ENCODE data around the gene GALNT18.

GALNT18 gene

GRCh38 chr11:11251394-11251970 lies 370.3 kb downstream of the GALNT18 start:
- H3K27me3 Mint-ChIP-seq: no peaks in the 10 kb centered on the region
- no peaks in the 10 kb centered on the region for H3K36me3 Mint-ChIP-seq
- H3K9me3 Mint-ChIP-seq (ENCODE audit: low read depth): no peaks in the 10 kb centered on the region
- no peaks in the 10 kb centered on the region for H3K4me1 Mint-ChIP-seq (ENCODE audit: low read depth)
- no peak overlapping the region for H3K4me3 Mint-ChIP-seq
- H3K27ac Mint-ChIP-seq: no peak overlapping the region

DNA sequence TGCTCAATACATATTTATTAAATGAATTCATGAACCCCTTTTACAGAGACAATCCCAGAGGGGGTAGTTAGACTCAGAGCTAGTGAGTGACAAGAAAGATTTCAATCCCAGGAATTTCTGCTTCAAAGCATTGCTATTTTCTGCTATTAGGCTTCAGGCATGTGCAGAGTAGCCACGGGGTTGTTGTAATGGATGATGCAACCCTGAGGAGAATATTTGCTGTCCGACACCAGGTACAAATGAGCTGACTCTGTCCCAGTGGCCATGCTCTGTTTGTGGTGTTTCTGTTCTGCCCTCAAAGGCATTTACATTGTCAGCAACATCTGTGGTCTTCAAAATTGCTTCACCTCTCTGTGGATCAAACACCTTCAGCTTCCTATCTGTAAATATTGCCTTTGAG lies 371.3 kb downstream of the GALNT18 start:
- Mint-ChIP-seq H3K27me3 (no peaks in the 10 kb centered on the region), H3K4me1 (ENCODE audit: low read depth) (no peaks in the 10 kb centered on the region), H3K27ac (no peak overlapping the region), H3K9me3 (ENCODE audit: low read depth) (no peaks in the 10 kb centered on the region), H3K4me3 (no peak overlapping the region), H3K36me3 (no peaks in the 10 kb centered on the region)

DNA sequence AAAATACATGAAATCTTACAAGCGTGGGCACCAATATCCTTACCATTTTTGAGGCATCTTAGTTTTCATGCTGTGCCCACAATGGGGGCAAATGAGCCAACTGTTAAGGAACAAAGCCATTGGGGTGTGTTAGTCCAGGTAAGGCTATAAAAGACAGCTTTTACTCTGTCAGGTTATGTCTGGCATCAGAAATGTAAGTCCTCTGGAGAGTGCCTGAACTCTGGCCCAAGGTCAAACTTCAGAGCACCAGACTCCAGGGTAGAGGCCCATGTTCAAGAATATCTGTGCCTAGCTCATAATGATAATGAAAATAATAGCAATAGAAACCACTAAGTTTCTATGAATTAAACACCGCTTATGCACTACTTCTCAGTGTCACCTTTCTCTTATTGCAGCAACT lies 374.2 kb downstream of the GALNT18 start:
- Mint-ChIP-seq H3K27me3 (no peaks in the 10 kb centered on the region), H3K4me3 (no peak overlapping the region), H3K9me3 (ENCODE audit: low read depth) (no peaks in the 10 kb centered on the region), H3K4me1 (ENCODE audit: low read depth) (peaks cover 13% of the 10 kb centered on the region), H3K27ac (no peak overlapping the region), H3K36me3 (no peaks in the 10 kb centered on the region)

GRCh38 chr11:11247086-11247485 lies 374.7 kb downstream of the GALNT18 start:
- Mint-ChIP-seq H3K27ac (no peak overlapping the region), H3K27me3 (no peaks in the 10 kb centered on the region), H3K36me3 (no peaks in the 10 kb centered on the region), H3K4me1 (ENCODE audit: low read depth) (peaks cover 13% of the 10 kb centered on the region), H3K4me3 (no peak overlapping the region), H3K9me3 (ENCODE audit: low read depth) (no peaks in the 10 kb centered on the region)

DNA sequence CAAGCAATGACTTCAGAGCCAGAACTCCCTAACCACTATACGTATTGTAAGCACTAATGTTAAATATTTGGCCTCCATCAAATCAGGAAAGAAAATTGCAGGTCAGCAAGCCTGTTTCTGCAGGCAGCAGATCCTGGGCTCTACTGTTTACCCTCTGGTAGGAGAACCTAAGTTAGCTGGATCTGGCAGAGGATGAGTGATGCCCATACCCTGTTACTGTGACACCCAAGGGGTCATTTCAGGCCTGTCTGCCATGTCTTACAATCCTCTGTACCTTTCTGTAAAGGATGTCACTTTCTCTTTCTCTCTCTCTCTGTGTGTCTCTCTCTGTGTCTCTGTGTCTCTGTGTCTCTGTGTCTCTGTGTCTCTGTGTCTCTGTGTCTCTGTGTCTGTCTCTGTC lies 375.6 kb downstream of the GALNT18 start:
- peaks cover under 1% of the 10 kb centered on the region for H3K36me3 Mint-ChIP-seq
- no peak overlapping the region for H3K27ac Mint-ChIP-seq
- peaks cover under 1% of the 10 kb centered on the region for H3K27me3 Mint-ChIP-seq
- H3K4me3 Mint-ChIP-seq: no peak overlapping the region
- H3K9me3 Mint-ChIP-seq (ENCODE audit: low read depth): peaks cover 2% of the 10 kb centered on the region
- peaks cover 13% of the 10 kb centered on the region for H3K4me1 Mint-ChIP-seq (ENCODE audit: low read depth)

- Mint-ChIP-seq H3K9me3 (ENCODE audit: low read depth) (peaks cover 3% of the 10 kb centered on the region), H3K27ac (no peak overlapping the region), H3K27me3 (peaks cover 2% of the 10 kb centered on the region), H3K4me3 (no peak overlapping the region), H3K36me3 (peaks cover 2% of the 10 kb centered on the region), H3K4me1 (ENCODE audit: low read depth) (peaks cover 13% of the 10 kb centered on the region)
Measured at GRCh38 chr11:11245453-11245852, 376.4 kb downstream of the GALNT18 start.

GRCh38 chr11:11244470-11245080 lies 377.2 kb downstream of the GALNT18 start:
- Mint-ChIP-seq H3K36me3 (peaks cover 2% of the 10 kb centered on the region), H3K4me1 (ENCODE audit: low read depth) (peaks cover 13% of the 10 kb centered on the region), H3K4me3 (no peak overlapping the region), H3K27ac (no peak overlapping the region), H3K9me3 (ENCODE audit: low read depth) (peaks cover 3% of the 10 kb centered on the region), H3K27me3 (peaks cover 2% of the 10 kb centered on the region)

- Mint-ChIP-seq H3K36me3 (peaks cover 2% of the 10 kb centered on the region), H3K27me3 (peaks cover 2% of the 10 kb centered on the region), H3K9me3 (ENCODE audit: low read depth) (peaks cover 3% of the 10 kb centered on the region), H3K4me1 (ENCODE audit: low read depth) (peaks cover 13% of the 10 kb centered on the region), H3K27ac (no peak overlapping the region), H3K4me3 (no peak overlapping the region)
Measured at GRCh38 chr11:11243590-11244469, 378.0 kb downstream of the GALNT18 start.

DNA sequence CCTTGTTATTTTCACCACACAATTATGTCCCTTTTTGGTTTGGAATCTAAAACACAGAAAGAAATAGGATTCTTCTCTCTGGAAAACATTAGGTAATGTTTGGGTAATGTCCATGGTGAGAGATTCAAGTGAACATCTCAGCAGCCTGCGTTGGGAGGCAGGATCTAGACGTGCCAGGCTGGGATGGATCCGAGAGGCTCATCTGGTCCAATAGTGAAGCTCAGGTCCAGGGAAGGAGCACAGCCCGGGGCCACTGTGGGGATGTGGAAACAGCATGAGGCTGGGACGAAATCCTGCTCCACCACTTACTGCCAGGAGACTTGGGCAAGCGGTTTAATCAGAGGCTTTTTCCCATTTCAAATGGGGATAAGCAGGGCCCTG lies 378.6 kb downstream of the GALNT18 start:
- H3K27ac Mint-ChIP-seq: no peak overlapping the region
- H3K4me1 Mint-ChIP-seq (ENCODE audit: low read depth): peaks cover 13% of the 10 kb centered on the region
- H3K27me3 Mint-ChIP-seq: peaks cover 2% of the 10 kb centered on the region
- peaks cover 3% of the 10 kb centered on the region for H3K9me3 Mint-ChIP-seq (ENCODE audit: low read depth)
- H3K4me3 Mint-ChIP-seq: no peak overlapping the region
- peaks cover 2% of the 10 kb centered on the region for H3K36me3 Mint-ChIP-seq

- Mint-ChIP-seq H3K4me3 (no peak overlapping the region), H3K27ac (no peak overlapping the region)
Measured at GRCh38 chr11:11241284-11241683, 380.5 kb downstream of the GALNT18 start.

DNA sequence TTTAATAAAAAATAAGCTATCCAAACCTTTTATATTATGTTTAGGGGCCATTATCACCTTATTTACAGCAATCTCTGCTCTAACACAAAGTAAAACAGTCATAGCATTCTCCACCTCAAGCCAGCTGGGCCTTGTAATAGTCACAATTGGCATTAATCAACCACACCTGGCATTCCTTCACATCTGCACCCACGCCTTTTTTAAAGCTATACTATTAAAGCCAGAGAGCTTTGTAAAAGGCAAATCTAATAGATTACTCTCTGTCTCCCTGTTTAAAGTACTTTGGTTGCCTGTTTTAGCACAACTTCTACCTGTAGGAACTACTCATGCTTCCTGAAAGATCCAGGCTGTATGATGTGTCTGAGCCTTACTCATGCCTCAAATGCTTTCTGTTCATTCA lies 381.8 kb downstream of the GALNT18 start:
- Mint-ChIP-seq H3K36me3 (peaks cover 5% of the 10 kb centered on the region), H3K27ac (no peak overlapping the region), H3K4me1 (ENCODE audit: low read depth) (peaks cover 13% of the 10 kb centered on the region), H3K4me3 (no peak overlapping the region), H3K27me3 (peaks cover 4% of the 10 kb centered on the region), H3K9me3 (ENCODE audit: low read depth) (peaks cover 3% of the 10 kb centered on the region)

More at GRCh38 chr11:11241284-11241683, 380.5 kb downstream of the GALNT18 start:
- Mint-ChIP-seq H3K36me3 (peaks cover 5% of the 10 kb centered on the region), H3K9me3 (ENCODE audit: low read depth) (peaks cover 3% of the 10 kb centered on the region), H3K4me1 (ENCODE audit: low read depth) (peaks cover 13% of the 10 kb centered on the region), H3K27me3 (peaks cover 4% of the 10 kb centered on the region)

GRCh38 chr11:11237070-11237832 lies 384.6 kb downstream of the GALNT18 start:
- Mint-ChIP-seq H3K9me3 (ENCODE audit: low read depth) (peaks cover 3% of the 10 kb centered on the region), H3K4me1 (ENCODE audit: low read depth) (no peaks in the 10 kb centered on the region), H3K27ac (no peak overlapping the region), H3K27me3 (peaks cover 4% of the 10 kb centered on the region), H3K4me3 (no peak overlapping the region), H3K36me3 (peaks cover 5% of the 10 kb centered on the region)

- peaks cover 5% of the 10 kb centered on the region for H3K36me3 Mint-ChIP-seq
- no peak overlapping the region for H3K4me3 Mint-ChIP-seq
- H3K27me3 Mint-ChIP-seq: peaks cover 4% of the 10 kb centered on the region
- H3K4me1 Mint-ChIP-seq (ENCODE audit: low read depth): no peaks in the 10 kb centered on the region
- H3K27ac Mint-ChIP-seq: no peak overlapping the region
- H3K9me3 Mint-ChIP-seq (ENCODE audit: low read depth): peaks cover 3% of the 10 kb centered on the region
Measured at GRCh38 chr11:11236498-11237059, 385.2 kb downstream of the GALNT18 start.

DNA sequence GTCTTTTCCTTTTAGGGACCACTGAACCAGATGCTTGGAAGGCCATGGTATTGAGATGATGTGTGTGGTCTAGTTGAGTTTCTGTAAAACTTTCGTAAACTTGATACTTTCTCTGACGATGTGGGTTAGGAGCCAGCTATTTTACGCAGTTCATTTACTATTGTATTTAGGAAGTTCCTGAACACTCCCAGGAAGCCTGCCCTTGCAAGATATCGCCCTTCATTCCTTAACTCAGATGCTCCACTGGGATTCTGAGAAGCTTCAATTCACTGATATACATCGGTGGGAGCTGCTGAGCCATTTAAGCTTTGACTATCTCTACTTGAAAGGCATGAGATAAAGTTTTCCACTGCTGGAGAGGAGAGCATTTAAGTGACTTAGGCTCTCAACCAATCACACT lies 390.0 kb downstream of the GALNT18 start:
- Mint-ChIP-seq H3K4me3 (no peak overlapping the region), H3K27ac (no peak overlapping the region), H3K4me1 (ENCODE audit: low read depth) (no peaks in the 10 kb centered on the region), H3K36me3 (no peaks in the 10 kb centered on the region), H3K9me3 (ENCODE audit: low read depth) (no peaks in the 10 kb centered on the region), H3K27me3 (peaks cover 7% of the 10 kb centered on the region)
